Cardiac septum (tissue), 1 donor: Measurements from ENCODE around the gene LAMA3. TPM values are rescaled to one million over a fixed set of nuclear protein-coding genes. Genes with fewer than 3 reads are reported as not detected.

ENCODE experiments used
- DNase-seq: peaks from one replicate; pipeline ENCODE4 v3.0.0-alpha.2; 2020; ENCODE audit warnings: low spot score
- intact Hi-C: fragments of 100-400 bp; cut with DNase I; formaldehyde crosslinking; loops from one replicate; pipeline ENCODE4 v1.14.0; 2022
- total RNA-seq: library from RNA; stranded (reverse); fragmentation: NEBNext Ultra II Directional; extraction: Animal tissue kit (Norgen Biotek cat#: 25700); gene quantifications from one replicate; pipeline ENCODE4 v1.2.1, GENCODE V29; 2021
- donor health status: DM: no; HTN: no; CAD: no.

Gene LAMA3
- total RNA-seq, 1 donor from 2014 or later, result 3.0 TPM

DNA sequence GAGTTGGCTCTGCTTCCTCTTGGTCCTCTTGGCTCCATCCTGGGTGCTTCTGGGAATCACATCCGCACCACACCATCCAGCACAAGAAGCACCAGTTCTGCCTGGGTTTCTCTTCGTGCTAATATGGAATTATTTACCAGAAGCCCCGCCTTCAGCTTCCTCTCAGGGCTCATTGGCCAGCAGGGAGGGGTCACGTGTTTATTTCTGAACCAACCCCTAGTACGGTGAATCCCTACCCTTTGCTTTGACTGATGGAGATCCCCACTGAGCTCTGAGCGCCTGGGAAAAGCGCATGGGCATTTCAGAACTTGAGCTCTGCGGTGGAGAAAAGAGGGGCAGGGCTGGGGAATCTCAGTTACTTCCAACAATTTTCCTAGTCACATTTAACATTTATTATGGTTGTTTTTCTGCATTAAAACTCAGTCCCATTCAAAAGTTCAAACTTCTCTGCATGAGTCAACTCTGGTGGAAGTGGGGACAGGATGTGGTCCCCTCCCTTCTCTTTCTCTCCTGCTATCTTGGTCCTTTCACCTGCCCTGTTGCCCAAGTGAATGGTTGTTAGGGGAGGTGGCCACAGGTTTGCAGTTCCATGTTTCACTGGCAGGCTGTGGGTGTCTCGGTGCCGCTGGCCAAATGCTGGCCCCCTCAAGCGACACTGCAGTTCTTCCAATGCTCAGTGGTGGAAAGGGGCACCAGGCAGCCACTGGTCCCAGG, 248.9 kb downstream of the LAMA3 start:
- intact Hi-C loops, result no loop called here

DNA sequence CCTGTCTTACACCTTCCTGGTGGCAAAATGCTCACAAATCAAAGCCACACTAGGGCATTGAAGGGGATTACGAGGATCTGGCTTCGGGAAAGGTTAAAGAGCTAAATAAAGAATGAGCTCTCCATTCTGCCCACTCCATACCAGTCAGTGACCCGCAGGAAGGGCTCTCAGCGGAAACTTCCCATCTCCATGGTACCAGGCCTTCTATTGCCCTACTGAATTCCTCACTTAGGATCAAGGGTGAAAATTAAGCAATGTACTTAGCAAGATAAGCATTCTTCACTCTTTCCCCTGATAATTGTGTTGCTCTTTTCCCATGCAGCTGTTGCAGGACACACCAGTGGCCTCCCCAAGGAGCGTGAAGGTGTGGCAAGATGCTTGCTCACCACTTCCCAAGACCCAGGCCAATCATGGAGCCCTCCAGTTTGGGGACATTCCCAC, 249.7 kb downstream of the LAMA3 start:
- DNase-seq, result no peak
- intact Hi-C loops, result no loop called here

More for the DNA sequence above, 248.9 kb downstream of the LAMA3 start:
- DNase-seq, result no peak

GRCh38 chr18:23939366-23939765, 250.1 kb downstream of the LAMA3 start:
- intact Hi-C loops, result no loop called here
- DNase-seq, result no peak

DNA sequence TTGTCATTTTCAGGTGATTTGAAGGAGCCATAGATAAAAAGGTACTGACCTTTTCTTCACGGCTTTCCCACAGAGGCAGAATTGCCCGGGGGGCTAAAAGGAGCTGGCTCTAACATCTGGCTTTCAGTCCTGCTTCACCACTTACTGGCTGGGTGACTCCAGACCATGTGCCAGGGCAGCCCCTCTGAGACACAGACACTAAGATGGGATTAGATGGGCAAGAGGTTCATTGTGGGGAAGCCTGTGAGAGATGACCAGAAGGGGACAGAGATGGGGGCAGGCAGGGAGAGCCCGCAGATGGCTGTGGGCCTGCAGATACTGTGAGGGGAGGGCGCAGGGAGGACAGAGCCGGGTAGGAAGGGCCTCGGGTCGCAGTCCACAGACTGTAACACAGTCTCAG, 250.6 kb downstream of the LAMA3 start:
- intact Hi-C loops, result no loop called here
- no peak for DNase-seq

DNA sequence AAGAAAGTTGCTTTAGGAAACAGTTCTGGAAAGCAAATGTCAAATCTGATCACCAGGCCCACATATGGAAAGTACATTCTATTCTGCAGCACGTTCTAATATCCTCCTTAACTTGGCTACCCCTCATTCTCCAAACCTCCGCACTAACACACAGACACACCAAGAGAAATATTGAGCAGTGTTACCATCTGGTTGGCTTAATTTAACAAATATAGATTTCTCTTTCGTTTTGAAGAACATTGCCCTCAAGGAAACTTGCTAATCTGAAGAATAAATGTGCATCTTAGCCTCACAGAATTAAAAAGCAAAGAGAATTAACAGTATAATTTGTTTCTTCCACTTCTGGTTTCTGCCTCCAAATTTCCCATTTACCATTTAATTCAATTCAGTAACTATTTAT, 252.5 kb downstream of the LAMA3 start:
- DNase-seq, result no peak
- intact Hi-C loops, result no loop called here

- intact Hi-C loops, result no loop called here
- no peak for DNase-seq
Observed at GRCh38 chr18:23943104-23943503, 253.9 kb downstream of the LAMA3 start.

- intact Hi-C loops, result no loop called here
- no peak for DNase-seq
Observed at GRCh38 chr18:23943903-23944624, 254.8 kb downstream of the LAMA3 start.

DNA sequence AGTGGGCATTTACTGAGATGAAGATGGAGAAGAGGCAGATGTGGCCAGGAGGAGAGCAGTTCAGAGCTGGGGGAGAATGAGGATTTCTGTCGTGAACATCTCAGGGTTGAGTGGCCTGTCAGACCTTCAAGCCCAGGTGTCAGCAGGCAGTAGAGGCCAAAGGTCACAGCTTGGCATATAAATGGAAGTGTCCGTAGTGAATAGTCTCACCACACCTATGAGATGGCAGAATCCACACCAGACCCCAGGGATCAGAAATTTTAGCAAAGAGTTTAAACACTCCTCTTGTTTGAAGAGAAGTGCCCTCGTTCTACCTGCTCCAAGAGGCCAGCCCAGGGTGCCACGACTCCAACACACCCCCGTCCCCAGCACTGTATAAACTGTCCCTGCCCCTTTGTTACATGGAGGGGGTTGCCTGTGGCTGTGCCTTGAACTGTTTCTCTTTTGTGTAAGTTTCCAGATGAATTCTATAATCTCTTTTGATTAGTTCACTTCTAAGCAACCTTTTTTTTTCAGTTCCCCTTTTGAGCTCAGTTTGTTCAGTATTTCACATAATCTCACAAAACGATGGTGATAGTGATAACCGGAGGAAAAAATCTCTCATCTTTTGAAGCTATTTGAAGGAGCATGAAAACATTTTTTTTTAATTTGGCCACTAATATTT, 256.3 kb downstream of the LAMA3 start:
- no peak for DNase-seq
- intact Hi-C loops, result no loop called here

- intact Hi-C loops, result no loop called here
Observed at GRCh38 chr18:23949863-23950262, 260.6 kb downstream of the LAMA3 start.

GRCh38 chr18:23950644-23951043, 261.4 kb downstream of the LAMA3 start:
- intact Hi-C loops, result no loop called here
- DNase-seq, result no peak

More at GRCh38 chr18:23949863-23950262, 260.6 kb downstream of the LAMA3 start:
- DNase-seq, result no peak

- DNase-seq, result no peak
- intact Hi-C loops, result no loop called here
Observed at GRCh38 chr18:23951206-23951605, 262.0 kb downstream of the LAMA3 start.

DNA sequence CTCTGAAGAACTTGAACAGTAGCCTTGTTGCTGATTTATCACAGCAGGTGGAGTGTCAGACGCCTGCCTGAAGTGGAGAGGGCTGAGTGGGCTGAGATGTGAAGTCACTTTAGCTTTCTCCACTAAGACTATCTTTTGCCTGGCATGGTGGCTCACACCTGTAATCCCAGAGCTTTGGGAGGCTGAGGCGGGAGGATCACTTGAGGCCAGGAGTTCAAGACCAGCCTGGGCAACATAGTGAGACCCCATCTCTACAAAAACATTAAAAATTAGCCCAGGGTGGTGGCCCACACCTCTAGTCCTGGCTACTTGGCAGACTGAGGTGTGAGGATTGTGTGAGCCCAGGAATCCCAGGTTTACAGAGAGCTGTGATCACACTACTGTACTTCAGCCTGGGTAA, 264.7 kb downstream of the LAMA3 start:
- intact Hi-C loops, result no loop called here
- DNase-seq, result no peak

DNA sequence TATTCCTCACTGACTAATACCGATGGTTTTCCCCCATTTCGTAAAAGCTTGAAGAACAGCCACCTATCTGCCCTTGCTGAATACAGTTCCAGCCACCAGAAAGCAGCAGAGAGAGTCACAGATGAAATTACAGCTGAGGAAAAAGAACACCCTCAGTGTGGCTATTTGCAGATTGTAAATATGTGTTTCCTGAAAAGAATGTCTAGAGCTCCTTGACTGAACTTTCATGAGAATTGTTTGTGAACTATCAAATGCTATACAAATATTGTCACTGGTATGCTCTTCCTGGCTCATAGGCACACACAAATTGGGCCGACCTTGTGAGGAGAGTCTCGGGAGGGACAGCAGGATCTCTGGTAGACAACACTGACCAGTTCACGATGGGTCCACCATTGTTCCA, 267.2 kb downstream of the LAMA3 start:
- intact Hi-C loops, result loop anchor here (5.0 kb wide), 1 partner anchor 56 kb away; the partner anchor contains the start of gene TTC39C
- no peak for DNase-seq

DNA sequence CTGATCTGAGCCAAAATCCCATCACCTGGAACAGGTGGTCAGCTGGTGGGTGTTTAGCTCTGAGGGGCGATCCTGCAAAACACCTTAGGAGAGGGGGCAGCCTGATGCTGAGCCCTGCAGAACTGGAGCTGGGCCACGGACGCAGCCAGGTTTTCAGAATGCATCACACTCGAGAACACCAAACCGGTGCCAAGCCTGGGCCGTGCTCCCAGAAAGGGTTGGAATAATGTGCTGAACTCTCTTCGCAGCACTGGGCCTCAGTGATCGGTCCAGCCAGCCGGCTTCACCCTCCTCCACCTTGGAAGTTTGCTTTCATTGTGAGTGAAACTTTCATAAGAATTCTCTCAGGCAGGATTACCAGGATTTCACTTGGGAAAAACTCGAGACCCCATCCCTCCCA, 268.8 kb downstream of the LAMA3 start:
- intact Hi-C loops, result loop anchor here (5.0 kb wide), 1 partner anchor 54 kb away; the partner anchor contains the start of gene TTC39C
- peak; percentile 80 for DNase-seq

- no peak for DNase-seq
- intact Hi-C loops, result loop anchor here (5.0 kb wide), 1 partner anchor 154 kb away; no protein-coding TSS in a partner anchor
Observed at GRCh38 chr18:23963443-23964165, 274.4 kb downstream of the LAMA3 start.

DNA sequence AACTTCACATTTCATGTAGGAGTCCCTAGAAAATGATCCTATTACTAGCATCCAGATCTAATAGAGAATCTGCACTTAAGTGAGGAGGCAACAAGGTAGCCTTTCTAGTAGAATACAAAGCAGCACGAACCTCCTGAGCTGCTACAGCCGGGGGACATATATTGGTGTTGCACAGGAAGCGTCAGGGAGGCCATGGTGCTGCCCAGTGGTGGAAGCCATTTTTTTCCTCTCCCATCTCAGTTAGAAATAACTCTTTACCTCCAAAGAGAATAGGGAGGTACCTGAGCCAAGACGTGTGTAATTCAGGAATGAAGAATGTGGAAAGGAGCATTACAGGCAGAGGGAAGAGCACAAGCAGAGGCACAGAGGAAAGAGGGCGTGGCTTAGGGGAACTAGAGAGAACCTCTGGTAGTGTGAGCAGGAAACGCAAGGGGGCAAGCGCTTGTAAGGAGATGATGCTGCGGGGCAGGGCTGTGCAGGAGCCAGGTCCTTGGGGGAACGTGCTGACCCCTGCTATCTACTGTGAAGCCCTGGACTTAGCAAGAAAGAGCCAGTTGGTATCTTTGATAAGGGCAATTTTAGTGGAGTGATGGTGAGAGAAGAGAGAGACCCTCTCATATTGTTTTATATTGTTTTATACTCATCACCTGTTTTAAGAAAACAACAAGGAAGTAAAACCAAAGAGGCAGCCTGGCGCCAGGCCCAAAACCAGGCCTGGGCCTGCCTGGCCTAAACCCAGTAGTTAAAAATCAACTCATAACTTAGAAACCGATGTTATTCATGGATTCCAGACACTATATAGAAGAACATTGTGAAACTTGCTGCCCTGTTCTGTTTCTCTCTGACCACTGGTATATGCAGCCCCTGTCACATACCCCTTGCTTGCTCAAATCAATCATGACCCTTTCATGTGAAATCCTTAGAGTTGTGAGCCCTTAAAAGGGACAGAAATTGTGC, 275.3 kb downstream of the LAMA3 start:
- intact Hi-C loops, result loop anchor here (5.0 kb wide), 1 partner anchor 153 kb away; no protein-coding TSS in a partner anchor
- DNase-seq, result no peak

GRCh38 chr18:23966909-23967308, 277.7 kb downstream of the LAMA3 start:
- no peak for DNase-seq
- intact Hi-C loops, result no loop called here

DNA sequence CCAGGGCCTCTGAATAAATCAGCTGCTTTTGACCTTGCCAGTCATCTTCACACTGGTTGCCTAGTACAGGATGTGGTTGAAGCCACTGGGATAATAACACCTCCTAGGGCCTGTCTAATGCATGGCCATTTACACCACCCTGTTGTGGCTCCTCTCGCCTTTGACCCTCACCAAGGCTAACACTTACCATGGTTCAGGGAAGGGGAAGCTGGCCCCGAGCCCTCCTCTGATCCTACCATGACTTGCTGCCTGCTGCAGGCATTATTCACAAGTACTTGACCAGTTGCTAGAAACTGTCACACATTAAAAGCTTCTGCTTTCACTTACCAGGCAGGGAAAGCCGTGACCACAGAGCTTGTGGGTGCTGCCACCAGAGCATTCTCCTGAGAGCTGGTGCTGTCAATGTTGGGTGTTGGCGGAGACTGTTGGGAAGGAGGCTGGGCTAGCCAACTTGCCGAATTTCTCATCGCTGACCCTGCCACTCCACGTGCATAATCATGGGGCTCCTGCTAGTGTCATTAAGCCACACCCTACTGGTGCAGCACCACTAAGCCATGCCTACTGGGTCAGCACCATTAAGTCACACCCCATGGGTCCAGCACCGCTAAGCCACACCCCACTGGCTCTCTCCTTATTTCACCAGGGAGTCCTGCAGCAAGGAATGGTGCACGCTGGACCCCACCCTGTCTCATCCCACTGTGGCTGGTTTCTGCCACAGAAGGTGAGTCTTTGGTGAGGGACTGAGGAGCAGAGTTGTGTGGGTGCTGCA, 278.3 kb downstream of the LAMA3 start:
- no peak for DNase-seq
- intact Hi-C loops, result no loop called here
